HEK293T (cell line): ENCODE measurements around the gene MBD2.

Experiments used
- CTCF ChIA-PET: fragments of 350-600 bp; formaldehyde crosslinking; extraction: SDS; loops from one replicate; lab custom pipeline; 2021; ENCODE audit warnings: antibody characterized with exemption, inconsistent platforms; lab: Yijun Ruan, JAX
- POLR2A ChIA-PET: fragments of 350-600 bp; formaldehyde crosslinking; extraction: SDS; loops from one replicate; lab custom pipeline; 2020; ENCODE audit warnings: antibody characterized with exemption, inconsistent platforms; lab: Yijun Ruan, JAX
- DNase-seq: peaks from one replicate; pipeline ENCODE4 v3.0.0; 2012; ENCODE audit warnings: mixed read lengths; ENCODE audit errors: extremely low spot score
- ARNT ChIP-seq: fragments of 450-650 bp; IDR thresholded peaks from 2 replicates; pipeline ENCODE4 v1.6.1; 2017; ENCODE audit warnings: mild to moderate bottlenecking
- BHLHE40 ChIP-seq: fragments of 450-650 bp; IDR thresholded peaks from 2 replicates; pipeline ENCODE4 v1.6.1; 2016; ENCODE audit warnings: mild to moderate bottlenecking, moderate library complexity, borderline replicate concordance
- CTBP1 ChIP-seq: fragments of 450-650 bp; IDR thresholded peaks from 2 replicates; pipeline ENCODE4 v1.6.1; 2016; ENCODE audit warnings: borderline replicate concordance
- ELF4 ChIP-seq: fragments of 450-650 bp; IDR thresholded peaks from 2 replicates; pipeline ENCODE4 v1.6.1; 2017; ENCODE audit warnings: antibody characterized with exemption
- FOXA1 ChIP-seq: fragments of 450-650 bp; IDR thresholded peaks from 2 replicates; pipeline ENCODE4 v1.6.1; 2016; ENCODE audit warnings: mild to moderate bottlenecking
- FOXK2 ChIP-seq: fragments of 450-650 bp; IDR thresholded peaks from 2 replicates; pipeline ENCODE4 v1.6.1; 2016; ENCODE audit warnings: mild to moderate bottlenecking
- FOXM1 ChIP-seq: fragments of 450-650 bp; IDR thresholded peaks from 2 replicates; pipeline ENCODE4 v1.6.1; 2017; ENCODE audit warnings: mild to moderate bottlenecking, borderline replicate concordance
- HDGF ChIP-seq: fragments of 450-650 bp; IDR thresholded peaks from 2 replicates; pipeline ENCODE4 v1.6.1; 2017; ENCODE audit warnings: antibody characterized with exemption, borderline replicate concordance
- L3MBTL2 ChIP-seq: fragments of 450-650 bp; conservative IDR thresholded peaks from 2 replicates; pipeline ENCODE4 v1.6.1; 2016; ENCODE audit warnings: mild to moderate bottlenecking
- LEF1 ChIP-seq: fragments of 450-650 bp; IDR thresholded peaks from 2 replicates; pipeline ENCODE4 v1.6.1; 2017; ENCODE audit warnings: mild to moderate bottlenecking, borderline replicate concordance
- NFRKB ChIP-seq: fragments of 450-650 bp; IDR thresholded peaks from 2 replicates; pipeline ENCODE4 v1.6.1; 2016; ENCODE audit warnings: mild to moderate bottlenecking, moderate library complexity
- SP1 ChIP-seq: fragments of 450-650 bp; IDR thresholded peaks from 2 replicates; pipeline ENCODE4 v1.6.1; 2017
- SUZ12 ChIP-seq: fragments of 450-650 bp; IDR thresholded peaks from 2 replicates; pipeline ENCODE4 v1.6.1; 2016; ENCODE audit warnings: mild to moderate bottlenecking
- TARDBP ChIP-seq: fragments of 450-650 bp; IDR thresholded peaks from 2 replicates; pipeline ENCODE4 v1.6.1; 2016
- ZNF384 ChIP-seq: fragments of 450-650 bp; IDR thresholded peaks from 2 replicates; pipeline ENCODE4 v1.6.1; 2016
- TF ChIP-seq, protein P1 (sequence below): fragments of 450-650 bp; IDR thresholded peaks from 2 replicates; pipeline ENCODE4 v1.6.1; 2016

MBD2 gene

DNA sequence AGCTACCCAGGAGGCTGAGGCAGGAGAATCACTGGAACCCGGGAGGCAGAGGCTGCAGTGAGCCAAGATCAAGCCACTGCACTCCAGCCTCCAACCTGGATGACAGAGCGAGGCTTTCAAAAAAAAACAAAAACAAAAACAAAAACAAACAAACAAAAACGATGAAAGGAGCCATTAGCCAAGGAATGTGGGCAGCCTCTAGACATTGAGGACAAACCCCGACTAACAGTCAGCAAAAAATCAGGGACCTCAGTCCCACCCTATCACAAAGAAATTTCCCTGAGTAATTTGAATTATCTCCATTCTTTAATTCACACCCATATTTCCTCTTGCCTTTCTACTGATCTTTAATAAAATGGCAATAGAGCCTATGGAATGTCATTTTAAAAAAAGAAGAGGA, 75.8 kb downstream of the MBD2 start:
- DNase-seq = no peak
- ChIA-PET CTCF (no interaction called here), POLR2A (no interaction called here)
- no peak for TF ChIP-seq L3MBTL2
- no peak for TF ChIP-seq TARDBP
- TF ChIP-seq, protein P1, sequence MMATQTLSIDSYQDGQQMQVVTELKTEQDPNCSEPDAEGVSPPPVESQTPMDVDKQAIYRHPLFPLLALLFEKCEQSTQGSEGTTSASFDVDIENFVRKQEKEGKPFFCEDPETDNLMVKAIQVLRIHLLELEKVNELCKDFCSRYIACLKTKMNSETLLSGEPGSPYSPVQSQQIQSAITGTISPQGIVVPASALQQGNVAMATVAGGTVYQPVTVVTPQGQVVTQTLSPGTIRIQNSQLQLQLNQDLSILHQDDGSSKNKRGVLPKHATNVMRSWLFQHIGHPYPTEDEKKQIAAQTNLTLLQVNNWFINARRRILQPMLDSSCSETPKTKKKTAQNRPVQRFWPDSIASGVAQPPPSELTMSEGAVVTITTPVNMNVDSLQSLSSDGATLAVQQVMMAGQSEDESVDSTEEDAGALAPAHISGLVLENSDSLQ = no peak
- TF ChIP-seq NFRKB = no peak
- no peak for TF ChIP-seq ZNF384
- TF ChIP-seq FOXK2 = no peak
- no peak for TF ChIP-seq BHLHE40
- TF ChIP-seq HDGF = no peak
- TF ChIP-seq ELF4 = no peak

DNA sequence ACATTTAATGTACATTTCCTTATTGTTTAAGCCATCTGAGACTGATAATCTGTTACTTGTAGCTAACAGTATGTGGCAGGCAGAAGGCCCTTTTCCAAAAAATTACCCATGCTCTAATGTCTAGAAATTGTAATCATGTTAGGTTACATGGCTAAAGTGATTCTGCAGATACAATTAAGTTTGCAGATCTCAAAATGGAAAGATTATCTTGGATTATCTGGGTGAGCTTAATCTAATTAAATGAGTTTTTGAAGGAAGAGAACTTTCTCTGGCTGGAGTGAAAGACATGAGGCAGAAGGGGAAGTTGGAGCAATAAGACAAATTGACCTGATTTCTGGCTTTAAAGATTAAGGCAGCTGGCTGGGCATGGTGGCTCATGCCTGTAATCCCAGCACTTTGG, 76.3 kb downstream of the MBD2 start:
- DNase-seq = no peak
- ChIA-PET CTCF (interaction anchor here (0.6 kb wide), 1 partner anchor 955 kb away, joined by 3 read pairs; no protein-coding TSS in a partner anchor), POLR2A (no interaction called here)
- no peak for TF ChIP-seq ZNF384
- no peak for TF ChIP-seq SP1
- TF ChIP-seq SUZ12 = no peak
- no peak for TF ChIP-seq FOXM1
- no peak for TF ChIP-seq TARDBP
- no peak for TF ChIP-seq L3MBTL2
- no peak for TF ChIP-seq CTBP1
- no peak for TF ChIP-seq FOXK2
- no peak for TF ChIP-seq ELF4
- TF ChIP-seq HDGF = no peak
- no peak for TF ChIP-seq LEF1

DNA sequence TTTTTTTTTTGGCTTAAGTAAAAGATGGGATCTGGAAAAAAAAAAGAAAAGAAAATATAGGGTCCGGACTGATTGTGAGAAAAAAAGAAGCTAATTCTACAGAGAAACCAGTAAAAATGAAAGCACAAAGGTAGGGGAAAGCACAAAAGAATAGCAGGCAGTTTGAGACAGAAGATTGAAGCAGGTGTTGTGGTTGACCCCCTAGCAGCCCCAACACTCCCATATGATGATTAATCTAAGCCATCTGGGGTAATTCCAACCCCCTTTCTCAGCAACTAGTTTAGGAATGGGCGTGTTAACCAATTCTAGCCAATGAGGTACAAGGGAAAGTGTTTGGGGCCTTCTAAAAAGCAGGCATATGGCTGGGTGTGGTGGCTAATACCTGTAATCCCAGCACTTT, 77.0 kb downstream of the MBD2 start:
- DNase-seq = no peak
- ChIA-PET CTCF (no interaction called here), POLR2A (no interaction called here)
- TF ChIP-seq ARNT = no peak

DNA sequence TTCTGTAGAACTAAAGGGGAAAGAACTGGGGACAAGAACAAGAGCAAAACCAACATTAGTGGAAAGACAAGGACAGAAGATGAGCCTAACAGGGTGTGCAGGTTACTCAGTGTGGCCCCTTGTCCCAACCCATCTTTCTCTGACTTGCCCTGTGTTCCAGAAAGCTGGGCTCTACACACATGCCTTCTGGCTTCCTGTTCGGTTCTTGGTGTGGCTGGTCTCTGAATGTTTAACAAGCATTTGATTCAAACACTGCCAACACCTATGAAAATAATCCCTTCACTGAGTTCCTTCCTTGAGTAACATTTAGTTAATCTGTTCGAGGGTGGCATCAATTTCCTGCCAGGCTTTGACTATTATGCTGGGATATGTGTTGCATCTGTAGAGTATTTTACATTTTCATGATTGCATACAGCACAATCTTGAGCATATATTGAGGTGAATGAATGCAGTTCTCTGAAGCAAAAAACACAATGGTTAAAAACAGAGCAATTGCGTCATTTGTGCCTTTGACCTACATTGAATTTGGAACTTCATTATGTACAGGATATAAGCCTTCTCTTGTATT, 83.3 kb downstream of the MBD2 start:
- CTCF ChIA-PET = no interaction called here
- DNase-seq = no peak
- no peak for TF ChIP-seq FOXM1
- no peak for TF ChIP-seq FOXK2
- no peak for TF ChIP-seq FOXA1
- no peak for TF ChIP-seq LEF1
- no peak for TF ChIP-seq SP1
- TF ChIP-seq SUZ12 = no peak
- no peak for TF ChIP-seq ARNT
- TF ChIP-seq NFRKB = no peak
- TF ChIP-seq L3MBTL2 = no peak
- no peak for TF ChIP-seq BHLHE40
- TF ChIP-seq TARDBP = no peak
- no peak for TF ChIP-seq ELF4
- TF ChIP-seq HDGF = no peak
- TF ChIP-seq, protein P1 = no peak
- TF ChIP-seq CTBP1 = no peak
- TF ChIP-seq ZNF384 = no peak
- POLR2A ChIA-PET = no interaction called here

DNA sequence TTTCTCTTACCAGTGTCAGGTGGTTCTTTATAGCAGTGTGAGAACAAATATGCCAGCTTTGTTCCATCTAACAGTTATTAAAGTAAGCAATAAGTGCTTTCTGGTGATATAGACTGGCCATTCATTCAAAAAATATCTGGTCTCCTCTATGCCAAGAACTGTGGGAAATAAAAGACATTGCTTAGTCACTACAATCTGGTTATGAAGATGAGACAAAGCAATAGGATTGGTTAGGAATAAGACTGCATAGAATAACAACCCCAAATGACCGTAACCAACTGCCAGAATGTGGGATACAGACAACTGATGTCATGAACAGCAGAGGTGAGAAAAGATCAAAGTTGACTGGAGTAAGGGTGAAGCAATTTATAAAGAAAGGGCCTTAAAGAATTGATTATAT, 83.8 kb downstream of the MBD2 start:
- ChIA-PET POLR2A (no interaction called here), CTCF (no interaction called here)
- DNase-seq = no peak
- TF ChIP-seq ZNF384 = no peak
- no peak for TF ChIP-seq SP1
- TF ChIP-seq, protein P1 = no peak
- no peak for TF ChIP-seq BHLHE40

DNA sequence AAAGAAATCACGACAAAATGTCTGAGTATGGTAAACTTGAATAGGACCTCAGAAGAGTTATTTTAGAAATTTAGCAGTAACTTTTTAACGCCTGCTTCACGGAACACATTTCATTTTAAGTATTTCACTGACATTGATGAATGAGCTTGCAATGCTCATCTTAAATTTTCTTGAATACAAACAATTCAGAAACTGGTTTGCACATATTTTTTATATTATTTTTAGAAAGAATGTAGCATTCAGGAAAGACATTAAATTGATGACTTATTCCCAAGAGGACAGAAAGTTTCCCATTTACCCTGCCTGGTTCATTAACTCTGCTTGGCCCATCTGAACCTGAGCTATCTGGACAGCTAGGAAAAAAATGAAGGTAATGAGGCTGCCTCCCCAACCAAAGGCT, 89.3 kb downstream of the MBD2 start:
- ChIA-PET CTCF (no interaction called here), POLR2A (no interaction called here)
- no peak for DNase-seq
- TF ChIP-seq HDGF (no peak), ELF4 (no peak), SP1 (no peak), SUZ12 (no peak)

DNA sequence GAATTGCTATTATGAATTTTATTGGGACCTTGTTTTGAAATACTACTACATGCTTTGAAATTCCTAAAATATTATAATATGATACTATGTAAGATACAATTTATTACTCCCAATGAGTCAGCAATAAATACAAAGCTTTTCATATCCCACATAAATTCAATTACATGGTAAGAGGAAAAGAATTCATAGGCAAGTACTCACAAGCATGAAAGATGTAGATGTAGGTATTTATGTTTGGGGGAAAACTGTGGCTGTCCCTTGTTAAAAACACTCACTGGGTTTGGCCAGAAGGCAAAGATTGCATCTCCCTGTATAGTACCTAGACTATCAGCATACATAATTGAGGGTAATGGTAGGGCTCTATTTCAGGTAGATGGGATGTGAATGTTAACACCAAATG, 90.4 kb downstream of the MBD2 start:
- TF ChIP-seq FOXM1 = no peak
- no peak for TF ChIP-seq ELF4
- TF ChIP-seq L3MBTL2 = no peak
- no peak for TF ChIP-seq LEF1
- TF ChIP-seq, protein P1 = no peak
- no peak for TF ChIP-seq ARNT
- no peak for TF ChIP-seq SP1
- TF ChIP-seq FOXA1 = no peak
- no peak for TF ChIP-seq CTBP1
- no peak for TF ChIP-seq SUZ12
- CTCF ChIA-PET = no interaction called here
- POLR2A ChIA-PET = no interaction called here
- DNase-seq = no peak
